Measurements from ENCODE around the gene EYS.

The EYS gene

DNA sequence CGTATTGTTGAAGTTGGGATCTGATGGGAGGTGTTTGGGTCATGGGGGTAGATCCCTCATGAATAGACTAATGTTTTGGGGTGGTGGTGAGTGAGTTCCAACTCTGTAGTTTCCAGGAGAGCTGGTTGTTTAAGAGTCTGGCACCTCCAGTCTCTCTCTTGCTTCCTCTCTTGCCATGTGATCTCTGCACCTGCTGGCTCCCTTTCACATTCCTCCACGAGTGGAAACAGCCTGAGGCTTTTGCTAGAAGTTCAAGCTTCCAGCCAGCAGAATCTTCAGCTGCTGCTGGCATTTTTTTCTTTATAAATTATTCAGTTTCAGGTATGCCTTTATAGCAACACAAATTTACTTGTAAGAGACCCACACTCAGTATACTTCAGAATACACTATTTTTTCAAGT lies 1021.6 kb downstream of the EYS start:
- no peak for ATAC-seq
- TF ChIP-seq ZNF8 (CRISPR knock-in tag; IDR thresholded peaks at IDR 0.05) (no peak), CSDC2 (CRISPR knock-in tag; IDR thresholded peaks at IDR 0.05) (no peak), ARNTL (CRISPR knock-in tag; IDR thresholded peaks at IDR 0.05; ENCODE audit: borderline replicate concordance, low read depth) (no peak), ZFP30 (CRISPR knock-in tag; IDR thresholded peaks at IDR 0.05) (no peak), TCF4 (CRISPR knock-in tag; IDR thresholded peaks at IDR 0.05; ENCODE audit: borderline replicate concordance) (no peak)
- TF ChIP-seq, protein P1, sequence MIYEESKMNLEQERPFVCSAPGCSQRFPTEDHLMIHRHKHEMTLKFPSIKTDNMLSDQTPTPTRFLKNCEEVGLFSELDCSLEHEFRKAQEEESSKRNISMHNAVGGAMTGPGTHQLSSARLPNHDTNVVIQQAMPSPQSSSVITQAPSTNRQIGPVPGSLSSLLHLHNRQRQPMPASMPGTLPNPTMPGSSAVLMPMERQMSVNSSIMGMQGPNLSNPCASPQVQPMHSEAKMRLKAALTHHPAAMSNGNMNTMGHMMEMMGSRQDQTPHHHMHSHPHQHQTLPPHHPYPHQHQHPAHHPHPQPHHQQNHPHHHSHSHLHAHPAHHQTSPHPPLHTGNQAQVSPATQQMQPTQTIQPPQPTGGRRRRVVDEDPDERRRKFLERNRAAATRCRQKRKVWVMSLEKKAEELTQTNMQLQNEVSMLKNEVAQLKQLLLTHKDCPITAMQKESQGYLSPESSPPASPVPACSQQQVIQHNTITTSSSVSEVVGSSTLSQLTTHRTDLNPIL (CRISPR knock-in tag; IDR thresholded peaks at IDR 0.05; ENCODE audit: low read depth): no peak
- TF ChIP-seq, protein P2, sequence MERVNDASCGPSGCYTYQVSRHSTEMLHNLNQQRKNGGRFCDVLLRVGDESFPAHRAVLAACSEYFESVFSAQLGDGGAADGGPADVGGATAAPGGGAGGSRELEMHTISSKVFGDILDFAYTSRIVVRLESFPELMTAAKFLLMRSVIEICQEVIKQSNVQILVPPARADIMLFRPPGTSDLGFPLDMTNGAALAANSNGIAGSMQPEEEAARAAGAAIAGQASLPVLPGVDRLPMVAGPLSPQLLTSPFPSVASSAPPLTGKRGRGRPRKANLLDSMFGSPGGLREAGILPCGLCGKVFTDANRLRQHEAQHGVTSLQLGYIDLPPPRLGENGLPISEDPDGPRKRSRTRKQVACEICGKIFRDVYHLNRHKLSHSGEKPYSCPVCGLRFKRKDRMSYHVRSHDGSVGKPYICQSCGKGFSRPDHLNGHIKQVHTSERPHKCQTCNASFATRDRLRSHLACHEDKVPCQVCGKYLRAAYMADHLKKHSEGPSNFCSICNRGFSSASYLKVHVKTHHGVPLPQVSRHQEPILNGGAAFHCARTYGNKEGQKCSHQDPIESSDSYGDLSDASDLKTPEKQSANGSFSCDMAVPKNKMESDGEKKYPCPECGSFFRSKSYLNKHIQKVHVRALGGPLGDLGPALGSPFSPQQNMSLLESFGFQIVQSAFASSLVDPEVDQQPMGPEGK (CRISPR knock-in tag; IDR thresholded peaks at IDR 0.05; ENCODE audit: borderline replicate concordance): no peak
- TF ChIP-seq, protein P3, sequence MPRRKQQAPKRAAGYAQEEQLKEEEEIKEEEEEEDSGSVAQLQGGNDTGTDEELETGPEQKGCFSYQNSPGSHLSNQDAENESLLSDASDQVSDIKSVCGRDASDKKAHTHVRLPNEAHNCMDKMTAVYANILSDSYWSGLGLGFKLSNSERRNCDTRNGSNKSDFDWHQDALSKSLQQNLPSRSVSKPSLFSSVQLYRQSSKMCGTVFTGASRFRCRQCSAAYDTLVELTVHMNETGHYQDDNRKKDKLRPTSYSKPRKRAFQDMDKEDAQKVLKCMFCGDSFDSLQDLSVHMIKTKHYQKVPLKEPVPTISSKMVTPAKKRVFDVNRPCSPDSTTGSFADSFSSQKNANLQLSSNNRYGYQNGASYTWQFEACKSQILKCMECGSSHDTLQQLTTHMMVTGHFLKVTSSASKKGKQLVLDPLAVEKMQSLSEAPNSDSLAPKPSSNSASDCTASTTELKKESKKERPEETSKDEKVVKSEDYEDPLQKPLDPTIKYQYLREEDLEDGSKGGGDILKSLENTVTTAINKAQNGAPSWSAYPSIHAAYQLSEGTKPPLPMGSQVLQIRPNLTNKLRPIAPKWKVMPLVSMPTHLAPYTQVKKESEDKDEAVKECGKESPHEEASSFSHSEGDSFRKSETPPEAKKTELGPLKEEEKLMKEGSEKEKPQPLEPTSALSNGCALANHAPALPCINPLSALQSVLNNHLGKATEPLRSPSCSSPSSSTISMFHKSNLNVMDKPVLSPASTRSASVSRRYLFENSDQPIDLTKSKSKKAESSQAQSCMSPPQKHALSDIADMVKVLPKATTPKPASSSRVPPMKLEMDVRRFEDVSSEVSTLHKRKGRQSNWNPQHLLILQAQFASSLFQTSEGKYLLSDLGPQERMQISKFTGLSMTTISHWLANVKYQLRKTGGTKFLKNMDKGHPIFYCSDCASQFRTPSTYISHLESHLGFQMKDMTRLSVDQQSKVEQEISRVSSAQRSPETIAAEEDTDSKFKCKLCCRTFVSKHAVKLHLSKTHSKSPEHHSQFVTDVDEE (CRISPR knock-in tag; IDR thresholded peaks at IDR 0.05): no peak

DNA sequence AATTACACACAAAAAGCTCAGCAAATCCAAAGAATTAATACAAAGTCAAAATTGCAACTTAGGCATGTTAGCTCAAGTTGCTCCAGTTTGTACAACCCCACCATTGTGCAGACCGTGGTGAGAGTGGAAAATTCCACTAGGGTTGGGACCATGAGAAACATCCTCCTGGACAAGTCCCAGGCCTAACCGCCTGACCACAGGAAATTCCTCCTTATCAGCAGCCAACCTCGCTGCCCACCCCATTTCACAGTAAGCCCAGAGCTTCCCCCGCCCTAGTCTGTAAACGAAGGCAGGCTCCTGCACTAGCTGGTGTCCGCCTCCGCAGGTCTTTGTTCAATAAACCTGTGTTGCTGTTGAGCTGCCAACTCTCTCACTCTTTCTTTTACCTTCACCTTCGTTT lies 1023.3 kb downstream of the EYS start:
- ATAC-seq: no peak
- TF ChIP-seq PPARA (CRISPR knock-in tag; IDR thresholded peaks at IDR 0.05; ENCODE audit: borderline replicate concordance) (no peak), ZC3H10 (CRISPR knock-in tag; IDR thresholded peaks at IDR 0.05) (no peak), TCF4 (CRISPR knock-in tag; IDR thresholded peaks at IDR 0.05; ENCODE audit: borderline replicate concordance) (no peak), ZNF8 (CRISPR knock-in tag; IDR thresholded peaks at IDR 0.05) (no peak), ZNF565 (CRISPR knock-in tag; conservative IDR thresholded peaks at IDR 0.05; ENCODE audit: low read depth) (no peak), OSR1 (CRISPR knock-in tag; IDR thresholded peaks at IDR 0.05) (no peak), ARNTL (CRISPR knock-in tag; IDR thresholded peaks at IDR 0.05; ENCODE audit: borderline replicate concordance, low read depth) (no peak), SNAI2 (CRISPR knock-in tag; IDR thresholded peaks at IDR 0.05) (no peak), CSDC2 (CRISPR knock-in tag; IDR thresholded peaks at IDR 0.05) (no peak), TOX (CRISPR knock-in tag; IDR thresholded peaks at IDR 0.05; ENCODE audit: borderline replicate concordance) (no peak), ESRRG (CRISPR knock-in tag; IDR thresholded peaks at IDR 0.05) (no peak), GLIS3 (CRISPR knock-in tag; IDR thresholded peaks at IDR 0.05) (no peak), ZNF70 (CRISPR knock-in tag; IDR thresholded peaks at IDR 0.05) (no peak), RARB (CRISPR knock-in tag; IDR thresholded peaks at IDR 0.05) (no peak), ZFP3 (CRISPR knock-in tag; IDR thresholded peaks at IDR 0.05) (no peak), ISL1 (CRISPR knock-in tag; IDR thresholded peaks at IDR 0.05) (no peak)
- TF ChIP-seq, protein P1 (CRISPR knock-in tag; IDR thresholded peaks at IDR 0.05; ENCODE audit: low read depth): no peak
- TF ChIP-seq, protein P3 (CRISPR knock-in tag; IDR thresholded peaks at IDR 0.05): no peak
- TF ChIP-seq, protein P2 (CRISPR knock-in tag; IDR thresholded peaks at IDR 0.05; ENCODE audit: borderline replicate concordance): no peak
- TF ChIP-seq, protein P4, sequence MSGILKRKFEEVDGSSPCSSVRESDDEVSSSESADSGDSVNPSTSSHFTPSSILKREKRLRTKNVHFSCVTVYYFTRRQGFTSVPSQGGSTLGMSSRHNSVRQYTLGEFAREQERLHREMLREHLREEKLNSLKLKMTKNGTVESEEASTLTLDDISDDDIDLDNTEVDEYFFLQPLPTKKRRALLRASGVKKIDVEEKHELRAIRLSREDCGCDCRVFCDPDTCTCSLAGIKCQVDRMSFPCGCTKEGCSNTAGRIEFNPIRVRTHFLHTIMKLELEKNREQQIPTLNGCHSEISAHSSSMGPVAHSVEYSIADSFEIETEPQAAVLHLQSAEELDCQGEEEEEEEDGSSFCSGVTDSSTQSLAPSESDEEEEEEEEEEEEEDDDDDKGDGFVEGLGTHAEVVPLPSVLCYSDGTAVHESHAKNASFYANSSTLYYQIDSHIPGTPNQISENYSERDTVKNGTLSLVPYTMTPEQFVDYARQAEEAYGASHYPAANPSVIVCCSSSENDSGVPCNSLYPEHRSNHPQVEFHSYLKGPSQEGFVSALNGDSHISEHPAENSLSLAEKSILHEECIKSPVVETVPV (CRISPR knock-in tag; IDR thresholded peaks at IDR 0.05): no peak

Measured in SK-N-SH treated with all-trans-retinoic acid at 6 μM for 48 hours (cell line).